ACC112 (cell line): ENCODE data around the gene GEMIN7.
"Not testable (repeated sequence)": the region's sequence is repeated elsewhere in the genome, so short reads cannot be mapped to it uniquely, and the experiment has no call there.

ENCODE experiments used
- H2AFZ ChIP-seq: fragments of 200-600 bp; sonication (generic); one replicate; pipeline ENCODE4 v1.6.0; 2017; ENCODE audit warnings: antibody characterized with exemption, low read length; ENCODE audit not compliant: unreplicated experiment
- H3K27ac ChIP-seq: fragments of 200-600 bp; sonication (generic); 2 replicates; pipeline ENCODE4 v1.5.1; 2014; ENCODE audit warnings: low read depth, mild to moderate bottlenecking, antibody characterized with exemption, low read length, moderate library complexity
- H3K27me3 ChIP-seq: fragments of 200-600 bp; sonication (generic); 2 replicates; pipeline ENCODE4 v1.6.1; 2014; ENCODE audit warnings: mild to moderate bottlenecking, antibody characterized with exemption, low read length, moderate library complexity, mixed read lengths; ENCODE audit not compliant: insufficient read depth
- H3K36me3 ChIP-seq: fragments of 200-600 bp; sonication (generic); 2 replicates; pipeline ENCODE4 v1.6.1; 2016; ENCODE audit warnings: mild to moderate bottlenecking, antibody characterized with exemption, low read length, moderate library complexity, mixed read lengths; ENCODE audit not compliant: insufficient read depth
- H3K4me1 ChIP-seq: fragments of 200-600 bp; sonication (generic); one replicate; pipeline ENCODE4 v1.6.1; 2016; ENCODE audit warnings: low read length, mixed read lengths; ENCODE audit not compliant: insufficient read depth, unreplicated experiment, control insufficient read depth
- H3K4me3 ChIP-seq: fragments of 200-600 bp; sonication (generic); 2 replicates; pipeline ENCODE4 v1.5.1; 2014; ENCODE audit warnings: mild to moderate bottlenecking, low read depth, low read length
- H3K79me2 ChIP-seq: fragments of 200-600 bp; sonication (generic); one replicate; pipeline ENCODE4 v1.6.0; 2016; ENCODE audit warnings: low read length; ENCODE audit not compliant: control insufficient read depth, unreplicated experiment, insufficient read depth

GEMIN7 gene

DNA sequence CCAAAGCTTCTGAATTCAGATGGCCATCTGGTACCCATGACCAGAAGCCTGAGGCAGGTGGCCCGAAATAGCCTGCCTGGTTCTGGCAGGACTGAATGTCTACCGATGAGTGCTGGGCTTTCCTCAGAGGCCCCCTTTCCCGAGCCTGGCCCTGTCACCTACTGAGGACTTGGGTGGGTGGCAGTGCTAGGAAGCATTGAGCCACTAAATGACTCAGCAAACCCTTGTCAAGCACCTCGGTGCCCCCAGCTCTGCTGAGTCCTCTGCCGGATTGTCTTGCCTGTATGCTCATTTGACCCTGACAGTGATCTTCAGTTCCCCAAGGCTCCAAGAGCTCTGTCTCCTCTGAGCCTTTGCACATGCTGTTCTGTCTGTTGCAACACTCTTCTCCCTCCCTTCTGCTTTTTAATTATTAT is 31.8 kb downstream of the GEMIN7 start:
- no peaks in the 10 kb centered on the region for H3K4me1 ChIP-seq
- no peak overlapping the region for H3K4me3 ChIP-seq
- H3K27ac ChIP-seq, result no peak overlapping the region
- H3K27me3 ChIP-seq, result no peaks in the 10 kb centered on the region
- H3K36me3 ChIP-seq, result no peaks in the 10 kb centered on the region
- no peak overlapping the region for H2AFZ ChIP-seq
- H3K79me2 ChIP-seq, result peaks cover 28% of the 10 kb centered on the region

DNA sequence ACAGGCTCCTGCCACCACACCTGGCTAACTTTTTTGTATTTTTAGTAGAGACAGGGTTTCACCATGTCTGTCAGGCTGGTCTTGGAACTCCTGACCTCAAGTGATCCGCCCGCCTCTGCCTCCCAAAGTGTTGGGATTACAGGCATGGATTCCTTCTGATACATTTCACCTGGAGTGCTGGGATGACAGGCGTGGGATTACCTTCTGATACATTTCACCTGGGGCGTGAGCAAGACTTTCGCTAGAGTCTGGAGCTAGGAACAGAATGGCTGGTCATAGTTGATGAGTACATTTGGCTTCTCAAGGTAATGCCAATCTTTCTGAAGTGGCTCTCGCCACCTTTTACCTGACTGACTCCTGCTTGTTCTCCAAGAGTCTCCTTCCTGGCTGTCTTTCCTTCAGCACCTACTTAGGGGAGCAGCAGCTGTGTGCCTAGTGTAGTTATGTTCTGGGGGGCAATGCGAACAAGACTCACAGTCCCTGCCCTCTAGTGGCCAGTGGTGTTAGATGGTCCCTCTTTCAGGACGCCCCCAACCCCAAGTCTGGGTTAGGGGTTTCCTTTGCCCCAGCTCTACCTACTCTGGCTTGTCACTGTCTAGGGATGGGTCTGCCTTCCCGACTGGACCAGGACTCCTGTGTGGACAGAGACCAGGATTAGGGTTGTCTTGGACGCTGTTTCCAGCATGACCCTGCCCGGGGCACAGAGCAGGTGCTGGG is 33.2 kb downstream of the GEMIN7 start:
- Histone ChIP-seq H3K27me3 (no peaks in the 10 kb centered on the region), H3K4me3 (no peak overlapping the region), H2AFZ (no peak overlapping the region), H3K4me1 (no peaks in the 10 kb centered on the region), H3K36me3 (no peaks in the 10 kb centered on the region), H3K27ac (no peak overlapping the region), H3K79me2 (peaks cover 28% of the 10 kb centered on the region)

DNA sequence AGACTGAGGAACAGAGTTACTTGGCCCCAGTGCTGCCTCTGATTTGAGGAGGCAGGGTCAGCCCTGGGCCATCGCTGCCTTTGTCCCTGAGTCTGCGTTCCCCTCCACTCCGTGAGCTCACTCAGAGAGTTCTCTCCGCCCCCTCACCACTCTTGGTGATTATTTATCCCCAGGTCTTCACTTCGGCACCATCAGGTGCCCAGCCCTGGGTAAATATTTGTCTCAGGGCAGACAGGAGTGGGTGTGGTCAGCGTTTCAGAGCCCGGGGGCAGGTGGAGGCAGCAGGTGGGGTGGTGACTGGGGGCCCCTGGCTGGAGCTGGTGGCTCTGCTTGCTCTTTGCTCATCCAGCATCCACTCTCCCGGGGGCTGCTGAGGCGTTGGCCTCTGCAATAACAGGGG is 34.6 kb downstream of the GEMIN7 start:
- Histone ChIP-seq H3K79me2 (peaks cover 29% of the 10 kb centered on the region), H3K36me3 (no peaks in the 10 kb centered on the region), H3K4me1 (no peaks in the 10 kb centered on the region), H3K27ac (no peak overlapping the region), H3K4me3 (no peak overlapping the region), H2AFZ (no peak overlapping the region), H3K27me3 (no peaks in the 10 kb centered on the region)

DNA sequence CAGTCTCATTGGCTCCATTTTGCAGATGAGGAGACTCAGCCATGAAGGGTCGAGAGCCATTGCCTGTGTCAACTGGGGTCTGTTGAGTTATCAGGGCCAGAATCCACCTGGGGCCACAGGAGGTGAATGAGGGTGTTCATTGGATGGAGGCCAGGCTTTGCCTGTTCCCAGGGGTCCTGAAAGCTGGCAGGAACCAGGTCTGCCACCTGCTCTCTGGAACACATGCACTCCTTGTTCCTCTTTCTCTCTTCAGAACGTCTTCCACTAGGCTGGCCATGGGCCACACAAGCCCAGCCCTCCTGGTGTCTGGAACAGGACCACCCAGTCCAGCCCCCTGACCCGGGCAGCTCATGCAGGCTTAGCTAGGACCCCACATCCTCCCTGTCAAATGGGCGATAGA is 35.1 kb downstream of the GEMIN7 start:
- no peak overlapping the region for H3K27ac ChIP-seq
- H3K4me1 ChIP-seq, result no peaks in the 10 kb centered on the region

DNA sequence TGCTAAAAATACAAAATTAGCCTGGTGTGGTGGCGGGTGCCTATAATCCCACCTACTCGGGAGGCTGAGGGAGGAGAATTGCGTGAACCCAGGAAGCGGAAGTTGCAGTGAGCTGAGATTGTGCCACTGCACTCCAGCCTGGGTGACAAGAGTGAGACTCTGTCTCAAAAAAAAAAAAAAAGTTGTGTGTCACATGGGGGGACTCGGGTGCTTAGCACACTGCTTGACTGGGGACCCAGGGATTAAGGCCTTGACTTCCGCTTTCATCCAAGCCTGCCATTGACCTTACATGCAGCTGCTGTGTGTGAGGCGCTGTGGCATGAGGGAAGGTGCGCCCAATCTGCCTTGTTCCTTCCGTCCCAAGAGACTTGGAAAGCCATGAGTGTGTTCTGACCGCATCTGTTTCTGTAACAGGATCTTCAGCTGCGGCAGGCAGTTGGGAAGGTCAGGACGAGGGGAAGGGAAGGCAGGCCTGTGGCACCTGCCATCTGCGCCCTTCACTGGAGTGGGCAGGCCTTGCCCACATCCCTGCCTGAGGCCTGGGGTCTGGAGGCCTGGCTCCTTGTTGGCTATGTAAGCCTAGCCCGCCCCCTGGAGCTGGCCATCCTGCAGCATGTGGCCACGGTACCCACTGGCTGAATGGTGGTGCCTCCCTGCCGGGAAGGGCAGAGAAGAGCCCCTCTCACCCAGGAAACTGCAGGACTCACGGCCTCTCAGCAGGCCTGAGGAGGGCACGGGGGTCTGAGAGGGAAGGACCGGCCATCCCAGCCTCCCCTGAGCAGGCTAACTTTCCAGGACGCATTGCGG is 37.0 kb downstream of the GEMIN7 start:
- Histone ChIP-seq H3K36me3 (no peaks in the 10 kb centered on the region), H3K79me2 (peaks cover 23% of the 10 kb centered on the region), H3K4me3 (no peak overlapping the region), H3K27ac (no peak overlapping the region), H3K4me1 (no peaks in the 10 kb centered on the region), H2AFZ (no peak overlapping the region), H3K27me3 (no peaks in the 10 kb centered on the region)

More for the DNA sequence above, 35.1 kb downstream of the GEMIN7 start:
- Histone ChIP-seq H2AFZ (no peak overlapping the region), H3K4me3 (no peak overlapping the region), H3K27me3 (no peaks in the 10 kb centered on the region), H3K79me2 (peaks cover 29% of the 10 kb centered on the region), H3K36me3 (no peaks in the 10 kb centered on the region)

DNA sequence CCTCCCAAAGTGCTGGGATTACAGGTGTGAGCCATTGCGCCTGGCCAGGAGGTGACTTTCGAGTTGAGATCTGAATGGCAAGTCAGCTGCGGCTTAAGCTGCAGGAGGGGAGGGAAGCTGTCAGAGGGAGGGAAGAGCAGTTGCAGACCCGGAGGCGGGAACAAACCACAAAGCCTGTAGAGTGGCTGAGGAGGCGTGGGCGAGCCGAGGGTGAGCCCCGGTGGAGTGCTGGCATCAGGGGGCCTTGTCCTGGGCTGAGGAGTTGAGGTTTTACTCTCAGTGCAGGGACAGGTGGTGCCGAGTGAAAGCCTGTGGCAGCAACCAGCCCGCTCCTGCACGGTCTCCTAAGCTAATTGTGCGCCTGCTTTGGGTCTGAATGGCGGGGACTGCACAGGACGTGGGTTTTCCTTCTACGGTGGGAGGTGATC is 38.1 kb downstream of the GEMIN7 start:
- Histone ChIP-seq H3K36me3 (no peaks in the 10 kb centered on the region), H2AFZ (no peak overlapping the region), H3K4me3 (no peak overlapping the region), H3K27ac (no peak overlapping the region), H3K4me1 (no peaks in the 10 kb centered on the region), H3K79me2 (peaks cover 21% of the 10 kb centered on the region), H3K27me3 (no peaks in the 10 kb centered on the region)

DNA sequence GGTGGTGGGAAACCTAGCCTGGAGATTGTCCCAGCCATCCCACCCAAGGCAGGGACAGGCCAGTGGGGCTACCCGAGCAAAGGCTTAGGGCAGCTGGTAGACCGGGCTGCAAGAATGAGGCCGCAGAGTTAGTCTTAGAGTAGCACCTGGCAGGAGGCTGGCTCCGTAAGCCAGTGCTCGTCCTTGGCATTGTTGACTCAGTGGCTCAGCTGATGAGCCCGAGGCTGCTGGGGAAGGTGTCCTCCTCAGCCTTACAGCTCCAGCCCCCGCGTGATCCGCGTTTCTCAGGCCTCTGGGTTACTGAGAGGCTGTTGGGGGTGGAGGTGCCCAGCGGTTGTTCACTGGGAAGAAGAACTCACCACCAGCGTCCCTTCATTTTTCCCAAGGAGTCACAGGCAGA is 38.6 kb downstream of the GEMIN7 start:
- Histone ChIP-seq H3K27me3 (no peaks in the 10 kb centered on the region), H3K4me1 (no peaks in the 10 kb centered on the region), H3K27ac (no peak overlapping the region), H3K4me3 (no peak overlapping the region), H3K79me2 (peaks cover 20% of the 10 kb centered on the region), H3K36me3 (no peaks in the 10 kb centered on the region), H2AFZ (no peak overlapping the region)

DNA sequence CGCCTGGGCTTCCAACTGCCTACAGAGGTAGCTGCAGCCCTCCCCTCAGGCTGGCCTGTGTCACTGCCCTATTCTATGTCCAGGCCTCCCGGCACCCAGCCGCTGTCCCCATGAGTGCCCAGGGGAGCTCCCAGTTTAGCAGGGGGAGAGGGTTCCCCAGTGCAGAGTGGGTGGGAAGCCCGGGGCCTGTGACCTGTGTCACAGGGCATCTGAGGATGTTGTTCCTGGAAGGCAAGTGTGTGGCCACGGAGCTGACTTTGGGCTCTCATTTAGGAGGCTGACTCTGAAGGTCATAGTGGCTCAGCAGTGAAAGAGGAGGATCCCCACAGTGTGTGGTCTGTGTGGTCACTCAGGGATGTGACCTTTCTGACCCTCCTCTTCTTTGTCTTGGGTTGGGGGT is 39.0 kb downstream of the GEMIN7 start:
- no peaks in the 10 kb centered on the region for H3K36me3 ChIP-seq
- no peak overlapping the region for H2AFZ ChIP-seq
- no peak overlapping the region for H3K4me3 ChIP-seq
- peaks cover 20% of the 10 kb centered on the region for H3K79me2 ChIP-seq
- H3K27me3 ChIP-seq, result no peaks in the 10 kb centered on the region
- H3K27ac ChIP-seq, result no peak overlapping the region
- no peaks in the 10 kb centered on the region for H3K4me1 ChIP-seq

DNA sequence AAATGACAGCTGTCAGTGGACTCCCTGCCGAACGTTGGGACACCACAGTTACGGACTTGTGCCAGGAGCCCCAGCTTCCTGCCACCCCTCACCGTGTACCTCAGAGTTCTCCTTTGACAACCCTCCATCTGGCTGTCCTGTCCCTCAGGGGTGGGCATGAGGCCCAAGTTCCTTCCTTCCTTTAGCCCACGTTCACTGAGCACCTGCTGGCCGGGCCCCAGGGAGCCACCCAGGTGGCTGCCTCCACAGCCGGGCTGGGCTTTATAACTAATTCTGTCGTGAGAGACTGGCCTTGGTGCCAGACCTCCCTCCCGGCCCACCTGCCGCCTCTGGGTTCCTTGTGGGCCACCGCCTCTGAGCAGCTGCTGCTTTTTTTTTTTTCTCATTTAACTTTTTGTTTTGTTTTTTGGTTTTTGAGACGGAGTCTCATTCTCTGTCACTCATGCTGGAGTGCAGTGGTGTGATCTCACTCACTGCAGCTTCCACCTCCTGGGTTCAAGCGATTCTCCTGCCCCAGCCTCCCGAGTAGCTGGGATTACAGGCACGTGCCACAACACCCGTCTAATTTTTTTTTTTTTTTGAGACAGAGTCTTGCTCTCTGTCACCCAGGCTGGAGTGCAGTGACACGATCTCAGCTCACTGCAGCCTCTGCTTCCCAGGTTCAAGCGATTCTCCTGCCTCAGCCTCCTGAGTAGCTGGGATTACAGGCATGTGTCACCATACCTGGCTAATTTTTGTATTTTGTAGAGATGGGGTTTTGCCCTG is 39.7 kb downstream of the GEMIN7 start:
- not testable (repeated sequence) for H2AFZ ChIP-seq, H3K36me3 ChIP-seq, H3K4me3 ChIP-seq, H3K4me1 ChIP-seq, H3K27ac ChIP-seq, H3K27me3 ChIP-seq
- H3K79me2 ChIP-seq, result peaks cover 20% of the 10 kb centered on the region

DNA sequence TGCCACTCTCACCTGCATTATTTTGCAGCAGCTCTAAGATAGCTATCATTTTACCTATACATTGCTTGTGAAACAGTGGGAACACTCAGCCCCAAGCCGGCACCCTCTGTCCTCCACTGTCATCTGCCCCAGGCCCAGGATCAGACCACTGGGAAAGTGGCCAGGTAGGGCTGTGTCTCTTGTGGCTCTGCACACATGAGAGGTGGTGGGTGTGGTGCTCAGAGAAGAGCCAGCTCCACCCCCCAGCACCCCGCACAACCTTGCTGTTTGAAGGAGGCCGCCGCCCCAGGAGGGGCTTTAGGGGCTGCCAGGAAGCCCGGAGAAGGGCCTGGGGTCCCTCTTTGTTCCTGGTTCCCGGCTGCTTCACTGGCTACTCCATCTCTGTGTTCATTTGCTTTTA is 40.5 kb downstream of the GEMIN7 start:
- H3K27ac ChIP-seq, result no peak overlapping the region
- H3K4me1 ChIP-seq, result no peaks in the 10 kb centered on the region
- peaks cover 14% of the 10 kb centered on the region for H3K79me2 ChIP-seq
- H3K36me3 ChIP-seq, result no peaks in the 10 kb centered on the region
- no peak overlapping the region for H3K4me3 ChIP-seq
- no peaks in the 10 kb centered on the region for H3K27me3 ChIP-seq
- no peak overlapping the region for H2AFZ ChIP-seq
